ENCODE data around the gene FCAMR. TPM values are rescaled to one million over a fixed set of nuclear protein-coding genes. Genes with fewer than 3 reads are reported as not detected.

Gene FCAMR
- total and polyA plus RNA-seq, 2 donors (not counting 1 experiment from before 2014, with no cell fraction given): not detected

DNA sequence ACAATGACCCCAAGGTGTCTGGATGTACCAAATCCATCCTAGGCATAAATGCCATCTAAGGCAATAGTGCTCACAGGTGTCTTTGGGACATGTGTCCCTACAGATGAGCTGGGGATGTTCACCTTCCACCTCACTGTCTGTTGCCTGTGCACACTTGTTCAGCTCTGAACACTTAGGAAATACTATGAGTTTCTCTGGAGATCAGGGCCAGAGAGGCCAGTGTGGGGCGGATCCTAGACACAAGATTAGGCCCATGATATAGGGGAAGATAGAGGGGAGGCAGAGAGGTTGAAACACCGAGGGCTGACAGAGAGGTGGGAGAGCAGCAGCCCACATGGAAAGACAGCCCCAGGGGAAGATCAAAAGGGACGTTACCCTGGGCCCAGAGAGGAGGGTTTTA is 36.7 kb upstream of the FCAMR start:
- POLR2A ChIA-PET: no interaction called here
- no peak overlapping the region for H3K4me3 Mint-ChIP-seq
- no peak overlapping the region for H3K4me2 ChIP-seq (replicated peaks; ENCODE audit: low read depth, low read length, poor library complexity, severe bottlenecking)

DNA sequence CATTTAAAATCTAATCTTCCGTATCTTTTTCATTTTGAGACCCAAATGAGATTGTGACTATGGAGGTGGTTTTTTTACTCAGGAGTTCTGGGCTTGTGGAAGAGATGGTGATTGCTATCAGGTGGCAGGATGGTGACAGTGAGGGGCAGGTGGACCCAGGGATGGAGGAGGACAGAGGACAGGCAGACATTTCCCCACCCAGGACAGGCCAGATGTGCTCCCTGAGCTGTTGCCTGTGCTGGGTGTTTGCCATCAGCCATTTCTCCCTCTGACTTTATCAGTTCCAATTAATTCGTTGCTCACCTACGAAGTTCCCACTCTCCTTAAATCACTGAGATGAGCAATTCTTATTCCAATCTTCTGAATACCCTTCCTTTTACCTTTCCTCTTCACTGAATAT is 35.8 kb upstream of the FCAMR start:
- H3K4me1 Mint-ChIP-seq: peaks cover 2% of the 10 kb centered on the region
- H3K36me3 ChIP-seq (replicated peaks in 1 of 2; ENCODE audit: control extremely low read depth in 1 of 2, control insufficient read depth in 1 of 2, extremely low read depth in 1 of 2, insufficient read depth in 2 of 2, low read length in 1 of 2): no peaks in the 10 kb centered on the region
- peaks cover 21% of the 10 kb centered on the region for H3K27me3 Mint-ChIP-seq
- no peak overlapping the region for H3K27ac ChIP-seq (ENCODE audit: low read length in 2 of 2)
- ChIA-PET POLR2A (no interaction called here), CTCF (interaction anchor here (0.9 to 5.1 kb wide), 15 partner anchors 7 to 375 kb away, joined by 3 to 26 read pairs (median 4); partner anchors contain the start of gene PFKFB2)
- no peak overlapping the region for H2AFZ ChIP-seq (ENCODE audit: insufficient read depth, low read depth, low read length, poor library complexity, severe bottlenecking)
- no peaks in the 10 kb centered on the region for H3K9me3 Mint-ChIP-seq (ENCODE audit: insufficient read depth)
- no peaks in the 10 kb centered on the region for H4K20me1 ChIP-seq (ENCODE audit: control insufficient read depth, insufficient read depth, low read length, poor library complexity, severe bottlenecking)
- intact Hi-C loops (cut with micrococcal nuclease): loop anchor here (5.0 kb wide), 1 partner anchor 71 kb away; no protein-coding TSS in a partner anchor
- H3K4me2 ChIP-seq (replicated peaks; ENCODE audit: low read depth, low read length, poor library complexity, severe bottlenecking): no peak overlapping the region
- H3K79me2 ChIP-seq (ENCODE audit: control insufficient read depth, insufficient read depth, low read length): no peaks in the 10 kb centered on the region
- DNase-seq: no peak
- no peak overlapping the region for H3K27ac Mint-ChIP-seq
- peaks cover 0 to 9% (median 2%) of the 10 kb centered on the region in 4 experiments for H3K27me3 ChIP-seq (replicated peaks in 1 of 4; ENCODE audit: control extremely low read depth in 1 of 4, control insufficient read depth in 3 of 4, insufficient read depth in 4 of 4, low read length in 3 of 4)
- WGBS (ENCODE audit: insufficient coverage): 93% methylated on average over 2 of the region's 3 CpGs
- H3K9me3 ChIP-seq (ENCODE audit: control extremely low read depth in 1 of 3, control insufficient read depth in 2 of 3, insufficient read depth in 1 of 3, low read length in 2 of 3): no peaks in the 10 kb centered on the region
- H3K4me3 ChIP-seq (ENCODE audit: control extremely low read depth in 1 of 5, extremely low read depth in 1 of 5, insufficient read depth in 1 of 5, low read depth in 2 of 5, low read length in 4 of 5): no peak overlapping the region
- no peak overlapping the region for H3K4me3 Mint-ChIP-seq
- TF ChIP-seq, protein P1, sequence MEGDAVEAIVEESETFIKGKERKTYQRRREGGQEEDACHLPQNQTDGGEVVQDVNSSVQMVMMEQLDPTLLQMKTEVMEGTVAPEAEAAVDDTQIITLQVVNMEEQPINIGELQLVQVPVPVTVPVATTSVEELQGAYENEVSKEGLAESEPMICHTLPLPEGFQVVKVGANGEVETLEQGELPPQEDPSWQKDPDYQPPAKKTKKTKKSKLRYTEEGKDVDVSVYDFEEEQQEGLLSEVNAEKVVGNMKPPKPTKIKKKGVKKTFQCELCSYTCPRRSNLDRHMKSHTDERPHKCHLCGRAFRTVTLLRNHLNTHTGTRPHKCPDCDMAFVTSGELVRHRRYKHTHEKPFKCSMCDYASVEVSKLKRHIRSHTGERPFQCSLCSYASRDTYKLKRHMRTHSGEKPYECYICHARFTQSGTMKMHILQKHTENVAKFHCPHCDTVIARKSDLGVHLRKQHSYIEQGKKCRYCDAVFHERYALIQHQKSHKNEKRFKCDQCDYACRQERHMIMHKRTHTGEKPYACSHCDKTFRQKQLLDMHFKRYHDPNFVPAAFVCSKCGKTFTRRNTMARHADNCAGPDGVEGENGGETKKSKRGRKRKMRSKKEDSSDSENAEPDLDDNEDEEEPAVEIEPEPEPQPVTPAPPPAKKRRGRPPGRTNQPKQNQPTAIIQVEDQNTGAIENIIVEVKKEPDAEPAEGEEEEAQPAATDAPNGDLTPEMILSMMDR (IDR thresholded peaks at IDR 0.05): no peak
- no peak for TF ChIP-seq EZH2 (IDR thresholded peaks at IDR 0.05; ENCODE audit: borderline replicate concordance, insufficient read depth, low read depth, low read length, poor library complexity, severe bottlenecking)
- ATAC-seq (ENCODE audit: low read depth): no peak
- peaks cover 3 to 4% of the 10 kb centered on the region in 2 donors for H3K4me1 ChIP-seq (ENCODE audit: control insufficient read depth in 2 of 2, insufficient read depth in 2 of 2, low read length in 2 of 2)
- no peak overlapping the region for H3K9ac ChIP-seq (ENCODE audit: low read length)

More for the DNA sequence above, 36.7 kb upstream of the FCAMR start:
- peaks cover 2% of the 10 kb centered on the region for H3K4me1 Mint-ChIP-seq
- DNase-seq (no peak), ATAC-seq (ENCODE audit: low read depth) (no peak)
- H2AFZ ChIP-seq (ENCODE audit: insufficient read depth, low read depth, low read length, poor library complexity, severe bottlenecking): no peak overlapping the region
- H4K20me1 ChIP-seq (ENCODE audit: control insufficient read depth, insufficient read depth, low read length, poor library complexity, severe bottlenecking): no peaks in the 10 kb centered on the region
- peaks cover 0 to 9% (median 2%) of the 10 kb centered on the region in 4 experiments for H3K27me3 ChIP-seq (replicated peaks in 1 of 4; ENCODE audit: control extremely low read depth in 1 of 4, control insufficient read depth in 3 of 4, insufficient read depth in 4 of 4, low read length in 3 of 4)
- H3K9me3 ChIP-seq (ENCODE audit: control extremely low read depth in 1 of 3, control insufficient read depth in 2 of 3, insufficient read depth in 1 of 3, low read length in 2 of 3): no peaks in the 10 kb centered on the region
- no peak overlapping the region for H3K4me3 ChIP-seq (ENCODE audit: control extremely low read depth in 1 of 5, extremely low read depth in 1 of 5, insufficient read depth in 1 of 5, low read depth in 2 of 5, low read length in 4 of 5)
- no peaks in the 10 kb centered on the region for H3K36me3 ChIP-seq (replicated peaks in 1 of 2; ENCODE audit: control extremely low read depth in 1 of 2, control insufficient read depth in 1 of 2, extremely low read depth in 1 of 2, insufficient read depth in 2 of 2, low read length in 1 of 2)
- H3K27me3 Mint-ChIP-seq: peaks cover 26% of the 10 kb centered on the region
- H3K27ac ChIP-seq (ENCODE audit: low read length in 2 of 2): no peak overlapping the region
- H3K9ac ChIP-seq (ENCODE audit: low read length): no peak overlapping the region
- H3K4me1 ChIP-seq (ENCODE audit: control insufficient read depth in 2 of 2, insufficient read depth in 2 of 2, low read length in 2 of 2): peaks cover 3 to 4% of the 10 kb centered on the region in 2 donors
- H3K27ac Mint-ChIP-seq: no peak overlapping the region
- no peaks in the 10 kb centered on the region for H3K79me2 ChIP-seq (ENCODE audit: control insufficient read depth, insufficient read depth, low read length)
- intact Hi-C loops (cut with micrococcal nuclease): loop anchor here (5.0 kb wide), 1 partner anchor 70 kb away; no protein-coding TSS in a partner anchor
- CTCF ChIA-PET: interaction anchor here (0.9 to 4.5 kb wide), 7 partner anchors 9 to 376 kb away, joined by 3 to 26 read pairs (median 4); partner anchors contain the start of gene PFKFB2
- 100% methylated on average over 2 of the region's 3 CpGs for WGBS (ENCODE audit: insufficient coverage)
- H3K9me3 Mint-ChIP-seq (ENCODE audit: insufficient read depth): no peaks in the 10 kb centered on the region
- no peak for TF ChIP-seq EZH2 (IDR thresholded peaks at IDR 0.05; ENCODE audit: borderline replicate concordance, insufficient read depth, low read depth, low read length, poor library complexity, severe bottlenecking)
- TF ChIP-seq, protein P1 (IDR thresholded peaks at IDR 0.05): no peak
